Measurements from ENCODE around the gene METRNL.

Gene METRNL

DNA sequence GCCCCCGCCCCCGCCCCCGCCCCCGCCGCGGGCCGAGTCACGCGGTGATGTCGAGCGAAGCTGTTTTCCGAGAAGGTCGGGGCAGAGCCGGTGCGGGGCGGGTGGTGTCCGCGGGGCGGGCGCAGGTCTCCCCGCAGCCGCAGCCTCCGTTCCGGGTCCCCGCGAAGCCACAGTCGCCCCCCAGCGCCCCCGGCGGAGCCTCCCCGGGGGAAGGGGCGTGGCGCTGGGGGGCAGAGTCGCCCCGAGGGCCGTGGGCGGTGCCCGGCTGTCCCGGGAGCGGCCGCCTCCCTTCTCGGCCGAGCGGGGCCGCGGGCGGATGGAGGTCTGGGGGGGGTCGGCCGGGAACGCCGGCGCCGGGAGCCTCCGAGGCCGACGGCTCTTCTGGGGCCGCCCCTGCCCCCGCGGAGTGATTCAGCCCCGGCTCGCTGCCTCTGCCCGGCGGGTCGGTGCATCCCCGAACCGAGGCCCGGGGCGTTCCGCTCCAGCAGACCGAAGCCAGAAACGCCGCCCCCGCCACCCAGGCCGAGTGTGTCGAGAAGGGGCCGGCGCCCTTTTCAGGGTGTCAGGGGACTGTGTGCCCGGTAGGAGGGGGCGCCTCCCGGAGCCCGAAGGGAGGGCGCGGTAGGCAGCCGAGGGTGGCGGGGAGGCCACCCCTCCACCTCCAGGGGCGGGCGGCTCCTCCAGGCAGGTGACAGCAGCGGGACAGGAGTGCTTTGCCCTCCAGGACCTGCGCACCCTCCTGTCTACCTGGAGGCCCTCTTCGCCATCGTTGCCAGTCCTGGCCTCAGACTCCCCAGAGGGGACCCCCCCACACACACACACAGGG, 1.7 kb downstream of the METRNL start:
- DNase-seq (ENCODE audit: low spot score), result peak; percentile 81

DNA sequence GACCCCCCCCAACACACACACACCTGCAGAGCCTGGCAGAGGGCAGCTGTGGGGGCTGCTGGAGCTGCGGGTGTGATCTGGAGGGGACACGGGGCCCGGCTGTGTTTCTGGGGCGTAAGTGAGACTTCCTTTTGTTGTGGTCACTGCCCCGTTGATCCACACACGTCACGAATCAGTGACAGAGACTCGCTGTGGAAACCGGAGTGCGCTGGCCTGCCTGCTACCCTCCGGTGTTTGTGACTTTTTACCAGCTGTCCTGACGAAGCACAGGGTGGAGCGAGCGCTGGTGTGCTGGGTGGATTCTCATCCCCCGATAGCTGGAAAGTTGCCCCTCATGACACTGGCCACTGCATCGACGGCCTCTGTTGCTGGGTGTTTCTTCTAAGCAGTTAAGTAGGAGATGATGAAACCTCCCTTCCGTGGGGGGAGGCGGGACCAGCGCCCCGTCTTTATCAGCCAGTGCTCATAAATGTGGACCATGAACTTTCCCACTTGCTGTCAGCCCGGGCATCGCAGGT, 2.3 kb downstream of the METRNL start:
- DNase-seq (ENCODE audit: low spot score), result peak; percentile 49

DNA sequence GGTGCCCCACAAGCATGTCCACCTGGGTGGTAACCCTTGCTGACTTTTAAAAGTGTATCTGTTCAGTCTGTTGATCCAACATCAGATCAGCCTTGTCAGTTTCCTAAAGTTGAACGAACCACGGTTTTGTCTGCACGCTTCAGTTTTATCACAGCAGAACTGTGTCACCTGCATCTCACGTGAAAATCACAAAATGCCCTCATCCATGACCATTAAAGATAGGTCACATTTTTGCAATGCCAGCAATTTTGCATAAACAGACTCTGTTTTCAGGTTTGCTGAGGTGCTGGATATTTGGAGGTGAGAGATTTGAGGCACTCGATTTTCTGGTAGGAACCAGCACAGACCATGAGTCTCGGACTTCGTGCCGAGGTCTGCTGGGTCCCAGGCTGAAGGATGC, 3.0 kb downstream of the METRNL start:
- peak; percentile 49 for DNase-seq (ENCODE audit: low spot score)

DNA sequence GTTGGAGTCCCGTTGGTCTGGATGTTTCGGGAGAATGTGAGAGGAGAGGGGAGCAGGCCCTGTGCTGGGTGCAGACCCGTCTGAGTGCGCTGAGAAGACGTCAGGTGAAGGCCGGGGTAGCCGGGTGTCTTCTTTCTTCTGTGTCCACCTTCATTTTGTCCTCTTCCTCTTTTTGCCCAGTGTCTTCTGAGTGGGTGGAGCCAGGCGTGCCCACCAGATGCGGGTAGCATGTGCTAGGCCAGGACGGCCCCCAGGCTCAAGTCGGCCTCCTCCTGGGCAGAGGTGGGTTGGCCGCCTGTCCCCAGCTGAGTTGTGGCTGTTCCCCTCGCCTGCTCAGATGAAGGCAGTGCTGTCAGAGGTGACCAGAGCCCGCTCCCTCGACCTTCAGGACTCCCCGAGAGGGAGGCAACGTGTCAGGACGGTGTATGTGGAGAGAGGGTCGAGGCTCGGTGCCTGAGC, 3.5 kb downstream of the METRNL start:
- no peak for DNase-seq (ENCODE audit: low spot score)

GRCh38 chr17:83083368-83084201, 4.2 kb downstream of the METRNL start:
- DNase-seq (ENCODE audit: low spot score), result no peak

DNA sequence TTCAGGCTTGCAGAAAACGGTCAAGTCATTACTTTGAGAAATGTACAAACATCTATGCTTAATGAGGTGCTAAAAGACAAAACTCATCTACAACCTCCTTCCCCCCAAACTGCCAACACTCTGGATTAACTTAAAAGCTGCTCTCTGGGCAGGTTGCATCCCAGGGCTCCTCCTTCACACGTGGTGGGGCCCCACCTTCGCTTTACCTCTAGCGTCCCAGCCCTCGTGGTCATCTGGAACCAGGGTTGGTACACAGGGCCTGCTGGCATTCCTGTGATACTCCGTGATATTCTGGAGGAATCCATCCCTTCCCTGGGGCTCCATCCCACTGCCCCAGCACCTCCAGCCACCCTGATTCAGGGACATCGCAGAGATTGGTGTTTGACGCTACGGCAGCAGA, 4.8 kb downstream of the METRNL start:
- DNase-seq (ENCODE audit: low spot score), result no peak

DNA sequence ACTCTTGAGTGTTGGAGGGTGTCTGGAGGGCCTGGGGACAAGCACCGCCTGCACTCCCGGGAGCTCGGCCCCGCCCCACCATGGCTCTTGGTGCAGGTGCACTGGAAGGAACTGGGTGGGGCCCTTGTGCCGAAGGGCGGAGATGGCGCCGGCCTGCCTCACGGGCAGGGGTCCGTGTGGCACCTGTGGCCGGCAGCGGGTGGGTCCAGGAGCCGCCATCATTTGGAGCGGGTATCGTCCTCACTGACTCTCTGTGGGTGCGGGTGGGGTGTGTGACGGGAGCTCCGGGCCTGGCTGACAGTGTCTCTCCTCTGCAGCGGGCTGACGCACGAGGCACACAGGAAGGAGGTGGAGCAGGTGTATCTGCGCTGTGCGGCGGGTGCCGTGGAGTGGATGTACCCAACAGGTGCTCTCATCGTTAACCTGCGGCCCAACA, 5.2 kb downstream of the METRNL start:
- DNase-seq (ENCODE audit: low spot score), result no peak

GRCh38 chr17:83085103-83085502, 5.7 kb downstream of the METRNL start:
- DNase-seq (ENCODE audit: low spot score), result no peak

GRCh38 chr17:83085526-83086198, 6.3 kb downstream of the METRNL start:
- DNase-seq (ENCODE audit: low spot score), result no peak

DNA sequence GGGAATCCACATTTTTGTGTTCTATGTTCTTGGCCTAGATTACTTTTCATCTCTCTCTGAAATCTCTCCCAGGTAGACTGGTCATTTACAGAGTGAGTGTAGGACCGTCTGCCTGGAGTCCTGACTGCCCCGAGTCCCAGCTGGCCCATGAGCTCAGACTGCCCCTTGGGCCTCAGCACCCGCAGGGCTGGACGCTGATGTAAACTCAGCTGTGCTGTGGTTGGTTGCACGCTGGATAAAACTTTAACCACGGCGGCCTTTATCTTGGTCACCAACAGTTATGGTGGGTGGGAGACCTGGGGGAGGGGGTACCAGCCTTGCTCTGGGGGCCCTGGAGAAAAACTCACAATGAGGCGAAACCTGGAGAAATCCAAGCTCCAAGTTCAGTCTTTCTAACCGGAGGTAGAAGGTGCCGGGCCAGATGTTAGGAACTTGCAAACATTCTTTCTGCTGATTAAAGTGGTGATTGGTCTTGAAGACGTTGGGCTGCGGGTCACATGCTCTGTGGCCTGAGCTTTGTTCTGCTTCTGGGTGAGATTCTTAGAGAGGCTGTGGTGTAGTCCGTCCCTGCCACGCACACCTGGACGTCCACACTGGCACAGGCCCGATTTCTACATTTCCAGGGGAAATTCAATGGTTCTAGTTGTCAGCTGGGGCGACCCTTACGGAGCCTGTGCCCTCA, 6.9 kb downstream of the METRNL start:
- DNase-seq (ENCODE audit: low spot score), result no peak

GRCh38 chr17:83086907-83087787, 7.7 kb downstream of the METRNL start:
- DNase-seq (ENCODE audit: low spot score), result no peak

GRCh38 chr17:83087788-83088360, 8.5 kb downstream of the METRNL start:
- no peak for DNase-seq (ENCODE audit: low spot score)

- DNase-seq (ENCODE audit: low spot score), result no peak
Measured at GRCh38 chr17:83088451-83088850, 9.0 kb downstream of the METRNL start.

DNA sequence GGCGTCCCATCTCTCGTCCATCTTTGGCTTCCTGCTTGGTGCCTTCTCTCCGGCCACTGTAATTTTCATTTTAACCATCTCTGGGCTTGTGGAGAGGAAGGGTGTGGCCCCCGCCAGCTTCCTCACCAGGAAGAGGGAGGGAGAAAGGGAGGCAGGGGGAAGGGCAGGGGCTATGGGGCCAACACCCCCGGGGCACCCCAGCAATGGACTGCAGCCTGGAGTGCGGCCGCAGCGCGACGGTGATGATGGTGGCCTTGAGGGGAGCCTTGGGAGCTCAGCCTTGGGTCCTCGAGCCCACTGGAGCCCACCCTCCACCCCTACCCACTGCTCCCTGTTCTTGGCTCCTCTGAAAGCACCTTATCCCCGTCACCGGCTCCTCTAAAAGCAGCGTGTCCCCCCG, 9.5 kb downstream of the METRNL start:
- DNase-seq (ENCODE audit: low spot score), result no peak

DNA sequence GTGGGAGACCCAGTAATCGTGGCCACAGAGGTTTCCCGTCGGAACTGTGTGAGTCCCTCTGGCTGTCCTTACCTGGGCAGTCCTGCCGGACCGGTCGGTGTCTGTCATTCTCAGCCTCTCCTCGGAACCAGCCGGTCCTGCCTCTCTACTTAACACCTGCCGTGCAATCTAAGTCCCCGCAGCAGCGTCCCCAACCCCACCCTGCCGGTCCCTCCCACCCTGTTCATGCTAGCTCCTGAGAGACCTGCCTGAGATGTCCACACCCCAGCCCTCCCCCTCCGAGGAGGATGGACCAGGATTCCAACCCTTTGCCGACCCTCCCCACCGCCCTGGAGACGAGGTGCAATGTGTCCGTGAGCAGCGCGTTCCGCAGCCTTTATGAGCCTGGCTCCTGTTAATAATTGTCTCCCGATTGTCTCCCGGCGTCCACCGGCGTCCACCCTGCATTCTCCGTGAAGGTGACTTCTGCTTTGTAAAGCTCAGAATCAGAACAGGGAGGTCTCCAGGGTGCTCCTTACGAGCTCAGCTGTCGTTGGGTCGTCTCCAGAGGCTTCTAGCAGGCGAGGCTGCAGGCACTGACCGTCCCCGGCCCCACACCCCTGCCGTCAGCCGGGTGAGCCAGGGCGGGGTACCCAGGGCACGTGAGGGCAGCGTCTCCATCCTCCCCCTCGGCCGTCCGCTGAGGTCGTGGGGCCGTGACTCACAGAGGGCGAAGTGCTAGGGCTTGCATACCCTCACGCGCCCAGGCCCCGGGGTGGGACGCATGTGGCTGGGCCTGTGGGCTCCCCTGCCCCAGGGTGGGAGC, 10.1 kb downstream of the METRNL start:
- DNase-seq (ENCODE audit: low spot score), result no peak

DNA sequence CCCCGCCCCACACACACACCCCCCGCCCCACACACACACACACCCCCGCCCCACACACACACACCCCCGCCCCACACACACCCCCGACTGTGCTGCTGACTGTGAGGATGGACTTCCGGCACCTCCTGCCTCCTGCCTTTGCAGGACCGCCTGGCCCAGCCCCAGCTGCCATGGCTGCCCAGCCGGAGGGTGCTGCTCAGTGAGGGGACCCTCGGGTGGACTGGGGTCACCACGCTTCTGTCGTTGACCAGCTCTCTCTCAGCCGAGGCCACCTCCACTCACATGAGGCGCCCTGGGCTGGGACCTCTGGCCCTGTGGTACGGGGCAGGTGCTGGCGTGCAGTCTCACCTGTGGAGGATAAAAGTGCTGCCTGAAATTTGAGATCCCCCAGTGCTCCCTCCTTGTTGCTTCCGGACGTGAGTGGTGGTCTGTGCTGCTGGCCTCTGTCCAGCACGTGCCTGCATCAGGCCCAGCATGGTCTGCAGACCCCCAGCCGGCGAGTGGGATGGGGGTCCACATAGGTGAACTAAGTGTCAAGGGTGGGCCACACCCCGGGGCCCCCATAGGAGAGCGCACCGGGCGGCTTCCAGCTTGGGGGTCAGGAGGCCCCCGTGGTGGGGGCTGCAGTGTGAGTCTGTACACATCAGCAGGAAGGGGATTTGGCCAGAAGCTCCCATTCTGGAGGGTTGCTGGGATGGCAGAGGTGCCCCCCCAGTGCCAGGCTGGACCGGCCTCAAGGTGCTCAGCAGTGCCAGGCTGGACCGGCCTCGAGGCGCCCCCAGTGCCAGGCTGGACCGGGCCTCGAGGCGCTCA, 11.2 kb downstream of the METRNL start:
- no peak for DNase-seq (ENCODE audit: low spot score)

DNA sequence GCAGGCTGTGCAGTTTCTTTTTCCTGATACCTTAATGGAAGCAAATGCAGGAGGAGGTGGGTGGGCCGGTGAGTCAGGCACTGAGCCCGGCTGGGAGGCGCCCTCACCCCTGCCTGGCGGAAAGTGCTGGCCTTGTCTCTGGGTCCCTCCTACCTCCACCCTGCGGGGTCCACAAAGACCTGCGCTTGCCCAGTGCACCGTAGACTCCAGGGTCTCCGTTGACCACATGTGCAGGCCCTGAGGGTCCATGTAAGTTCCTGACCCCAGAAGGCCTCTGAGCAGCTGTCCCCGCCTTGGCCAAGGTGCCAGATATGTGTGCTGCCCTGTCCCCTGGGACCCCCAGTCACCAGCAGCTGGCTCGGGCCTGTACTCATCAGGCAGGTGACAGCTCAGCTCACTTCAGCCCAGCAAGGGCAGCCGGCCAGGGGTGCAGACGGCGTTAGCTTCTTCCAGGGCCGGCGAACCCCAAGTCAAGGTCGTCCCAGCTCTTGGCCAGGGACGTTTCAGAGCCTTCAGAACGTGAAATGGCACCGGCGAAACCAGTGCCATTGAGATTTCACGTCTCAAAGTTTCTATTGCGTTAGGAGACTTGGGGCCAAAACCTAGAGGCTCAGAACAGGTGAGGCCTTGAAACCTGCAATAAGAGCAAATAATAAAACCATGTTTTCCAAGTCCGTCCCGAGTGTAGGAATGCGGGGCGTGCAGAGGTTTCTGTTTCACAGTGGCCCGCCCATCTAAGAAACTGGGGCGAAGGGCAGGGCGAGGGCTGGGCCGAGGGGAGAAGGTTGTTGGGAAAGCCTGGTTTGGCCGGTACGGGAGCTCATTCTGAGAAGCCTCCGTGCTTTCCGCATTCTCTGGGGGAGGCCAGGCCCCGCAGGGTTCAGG, 12.1 kb downstream of the METRNL start:
- DNase-seq (ENCODE audit: low spot score), result no peak

DNA sequence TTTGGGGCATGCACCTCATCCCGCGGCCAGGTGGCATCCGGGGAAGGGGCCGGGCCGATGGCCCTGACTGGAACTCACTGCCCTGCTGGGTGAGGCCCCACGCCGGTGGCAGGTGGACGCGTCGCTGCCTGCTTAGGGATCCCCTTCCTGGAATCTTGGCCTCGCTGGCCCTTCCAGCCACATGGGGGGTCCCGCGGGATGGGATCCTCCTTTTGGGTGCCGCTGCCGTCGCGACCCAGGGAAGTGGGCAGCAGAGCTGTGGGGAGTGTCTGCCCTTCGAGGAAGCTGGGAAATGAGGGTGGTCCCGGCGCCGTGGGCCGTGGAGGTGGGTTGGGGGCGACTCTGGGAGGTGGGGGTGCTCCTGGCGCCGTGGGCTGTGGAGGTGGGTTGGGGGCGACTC, 12.8 kb downstream of the METRNL start:
- no peak for DNase-seq (ENCODE audit: low spot score)

Measured in germinal center (tissue), 1 donor.